ENCODE data around the gene C1orf87.

DNA sequence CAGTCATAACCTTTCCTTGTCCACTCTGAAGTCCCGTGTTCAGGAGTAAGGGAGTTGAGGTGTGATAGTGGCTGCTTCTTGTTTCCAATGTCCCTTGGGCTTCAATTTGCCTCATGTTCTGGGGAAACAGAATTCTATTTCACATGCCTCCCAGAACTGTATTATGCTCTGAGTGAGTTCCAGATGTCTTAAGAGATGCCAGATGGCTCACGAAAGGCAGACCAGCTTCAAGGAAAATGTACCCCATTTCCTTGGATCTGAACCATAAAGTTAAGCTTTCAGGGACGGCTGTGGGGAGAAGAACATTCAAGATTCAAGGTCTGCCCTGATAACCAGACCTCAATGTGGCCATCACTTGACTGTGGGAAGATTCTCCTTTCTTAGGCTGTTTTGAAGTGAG lies 42.4 kb downstream of the C1orf87 start:
- TF ChIP-seq, protein P1, sequence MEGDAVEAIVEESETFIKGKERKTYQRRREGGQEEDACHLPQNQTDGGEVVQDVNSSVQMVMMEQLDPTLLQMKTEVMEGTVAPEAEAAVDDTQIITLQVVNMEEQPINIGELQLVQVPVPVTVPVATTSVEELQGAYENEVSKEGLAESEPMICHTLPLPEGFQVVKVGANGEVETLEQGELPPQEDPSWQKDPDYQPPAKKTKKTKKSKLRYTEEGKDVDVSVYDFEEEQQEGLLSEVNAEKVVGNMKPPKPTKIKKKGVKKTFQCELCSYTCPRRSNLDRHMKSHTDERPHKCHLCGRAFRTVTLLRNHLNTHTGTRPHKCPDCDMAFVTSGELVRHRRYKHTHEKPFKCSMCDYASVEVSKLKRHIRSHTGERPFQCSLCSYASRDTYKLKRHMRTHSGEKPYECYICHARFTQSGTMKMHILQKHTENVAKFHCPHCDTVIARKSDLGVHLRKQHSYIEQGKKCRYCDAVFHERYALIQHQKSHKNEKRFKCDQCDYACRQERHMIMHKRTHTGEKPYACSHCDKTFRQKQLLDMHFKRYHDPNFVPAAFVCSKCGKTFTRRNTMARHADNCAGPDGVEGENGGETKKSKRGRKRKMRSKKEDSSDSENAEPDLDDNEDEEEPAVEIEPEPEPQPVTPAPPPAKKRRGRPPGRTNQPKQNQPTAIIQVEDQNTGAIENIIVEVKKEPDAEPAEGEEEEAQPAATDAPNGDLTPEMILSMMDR (conservative IDR thresholded peaks at IDR 0.05; ENCODE audit: low read length), result no peak
- no peak for TF ChIP-seq EZH2phosphoT487 (IDR thresholded peaks at IDR 0.05; ENCODE audit: borderline replicate concordance)
